Activated CD4-positive, alpha-beta T cell treated with anti-CD3 and anti-CD28 coated beads for 48 hours (primary cell): ENCODE results near the gene PMPCA.

Experiments used
- DNase-seq: peaks from one replicate; pipeline ENCODE4 v3.0.0-alpha.2; 2020

PMPCA gene

GRCh38 chr9:136374183-136374575 lies 36.3 kb upstream of the PMPCA start:
- DNase-seq = no peak

DNA sequence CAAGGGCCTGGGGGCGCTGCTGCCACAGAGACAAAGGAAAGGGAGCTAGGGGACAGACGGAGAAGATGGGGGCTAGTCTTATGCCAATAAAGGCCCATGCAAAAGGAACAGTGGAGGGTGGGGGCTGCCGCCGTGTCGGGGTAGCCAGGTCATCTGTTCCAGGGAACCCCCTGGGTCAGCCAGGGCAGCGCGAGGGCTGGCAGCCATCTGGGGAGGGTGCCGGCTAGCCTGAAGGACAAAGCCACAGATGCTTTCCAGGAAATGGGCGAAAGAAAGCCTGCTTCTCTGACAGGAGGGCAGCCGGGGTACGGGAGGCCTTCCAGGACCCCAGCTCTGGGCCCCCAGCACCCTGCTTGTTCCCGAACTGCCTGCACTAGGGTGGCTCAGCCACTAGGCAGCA lies 35.4 kb upstream of the PMPCA start:
- no peak for DNase-seq

DNA sequence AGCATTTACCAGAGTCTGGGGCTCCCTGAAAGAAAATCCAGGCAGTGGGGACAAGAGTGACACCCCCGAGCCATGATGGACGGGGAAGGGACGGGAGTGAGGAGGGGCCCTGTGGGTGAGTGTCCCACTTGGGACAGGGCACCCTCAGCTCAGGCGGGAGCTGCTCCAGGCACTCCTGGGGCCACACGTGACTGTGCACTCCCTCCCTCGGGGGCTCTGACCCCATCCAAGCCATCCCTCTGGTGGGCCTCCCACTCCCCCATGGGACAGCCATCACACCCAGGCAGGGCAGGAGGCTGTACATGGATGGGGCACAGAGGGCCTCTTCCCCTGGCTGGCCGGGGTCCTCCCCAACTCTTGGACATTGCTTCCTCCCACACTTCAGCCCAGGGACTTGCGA lies 34.0 kb upstream of the PMPCA start:
- DNase-seq = no peak

- no peak for DNase-seq
These were observed 32.9 kb upstream of the PMPCA start for GRCh38 chr9:136377341-136378169.

DNA sequence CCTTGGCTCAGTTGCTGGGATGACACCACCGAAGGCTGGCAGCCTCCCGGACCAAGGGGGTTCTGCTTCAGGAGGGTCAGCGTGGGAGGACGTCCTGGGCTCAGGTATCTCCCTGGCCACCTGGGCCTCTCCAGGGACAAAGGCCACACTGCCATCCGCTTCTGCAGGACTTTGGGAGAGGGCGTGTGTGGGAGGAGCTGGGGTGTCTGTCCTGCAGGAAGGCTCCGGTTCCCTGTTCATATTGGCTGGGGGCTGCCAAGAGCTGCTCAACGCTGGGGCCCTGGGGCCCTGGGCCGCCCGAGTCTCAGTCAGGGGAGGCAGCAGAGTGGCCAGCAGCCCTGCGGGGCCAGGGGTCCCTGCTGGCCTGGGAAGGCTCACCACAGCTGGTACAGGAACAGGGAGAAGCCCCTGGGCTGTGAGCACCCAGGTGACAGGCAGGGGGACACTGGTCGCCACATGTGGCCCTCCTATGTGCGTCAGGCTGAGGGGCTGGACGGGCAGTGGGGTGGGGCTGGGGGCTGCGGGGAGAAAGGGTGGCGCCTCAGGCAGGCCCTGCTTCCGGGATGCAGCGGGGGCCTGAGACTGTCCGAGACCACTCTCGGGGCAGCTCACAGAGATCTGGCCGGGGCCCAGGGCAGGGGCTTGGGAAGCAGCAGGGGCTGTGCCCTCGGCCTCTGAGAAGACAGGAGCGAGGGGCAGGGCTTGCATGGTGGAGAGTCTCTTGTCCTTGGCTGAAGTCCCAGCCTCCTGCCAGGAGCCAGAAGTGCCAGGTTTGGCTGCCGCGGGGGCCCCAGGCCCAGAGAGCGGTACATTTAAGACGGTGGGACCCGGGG lies 32.1 kb upstream of the PMPCA start:
- no peak for DNase-seq

DNA sequence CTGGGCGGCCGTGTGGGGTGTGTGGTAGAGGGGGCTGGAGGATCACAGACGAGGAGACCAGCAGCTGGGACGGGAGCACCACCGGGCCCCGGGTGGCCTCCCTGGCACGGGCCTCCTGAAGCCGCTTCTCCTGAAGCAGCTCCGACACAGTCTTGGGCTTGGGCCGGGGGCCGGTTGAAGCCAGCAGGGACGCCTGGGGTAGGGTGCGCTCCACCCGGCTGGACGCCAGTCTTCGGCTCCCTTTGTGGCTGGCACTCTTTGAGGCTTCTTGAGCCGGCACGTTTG lies 31.5 kb upstream of the PMPCA start:
- DNase-seq = no peak

GRCh38 chr9:136379401-136379800 lies 31.1 kb upstream of the PMPCA start:
- no peak for DNase-seq

GRCh38 chr9:136379891-136380290 lies 30.6 kb upstream of the PMPCA start:
- no peak for DNase-seq

GRCh38 chr9:136380381-136380780 lies 30.1 kb upstream of the PMPCA start:
- DNase-seq = no peak

- DNase-seq = no peak
These were observed 29.1 kb upstream of the PMPCA start for GRCh38 chr9:136381311-136381710.

- no peak for DNase-seq
These were observed 28.4 kb upstream of the PMPCA start for GRCh38 chr9:136381966-136382513.

GRCh38 chr9:136383436-136383835 lies 27.0 kb upstream of the PMPCA start:
- no peak for DNase-seq

DNA sequence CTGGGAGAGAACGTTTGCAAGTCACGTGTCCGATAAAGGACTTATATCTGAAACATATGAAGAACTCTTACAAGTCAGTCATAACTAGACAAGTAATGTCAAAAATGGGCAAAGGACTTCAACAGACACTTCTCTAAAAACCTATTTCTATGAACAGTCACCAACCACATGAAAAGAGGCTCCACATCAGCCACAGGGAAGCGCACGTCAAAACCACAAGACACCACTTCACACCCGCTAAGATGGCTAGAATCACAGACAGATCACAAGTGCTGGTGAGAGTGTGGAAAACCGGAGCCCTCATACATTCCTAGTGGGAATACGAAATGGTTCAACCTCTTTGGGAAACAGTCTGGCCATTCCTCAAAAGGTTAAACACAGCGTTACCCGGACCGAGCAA lies 25.4 kb upstream of the PMPCA start:
- DNase-seq = peak; percentile 56

- DNase-seq = no peak
These were observed 24.4 kb upstream of the PMPCA start for GRCh38 chr9:136386018-136386417.

DNA sequence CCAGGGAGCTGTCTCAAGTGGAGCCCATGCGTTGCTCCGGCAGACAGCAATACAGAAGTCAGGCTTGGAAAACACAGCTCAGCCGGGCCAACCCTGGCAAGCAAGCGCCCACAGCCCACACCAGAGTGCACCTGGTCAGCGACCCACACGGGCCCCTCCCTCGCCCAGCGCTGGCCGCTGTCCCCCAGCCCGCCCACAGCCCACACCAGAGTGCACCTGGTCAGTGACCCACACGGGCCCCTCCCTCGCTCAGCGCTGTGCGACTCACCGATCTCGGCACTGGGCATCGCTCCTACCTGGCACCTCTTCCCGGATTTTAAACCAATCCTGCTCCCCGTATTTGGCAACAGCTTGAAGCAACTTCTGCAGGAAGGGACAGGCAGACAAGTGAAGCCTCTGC lies 23.2 kb upstream of the PMPCA start:
- DNase-seq = no peak

DNA sequence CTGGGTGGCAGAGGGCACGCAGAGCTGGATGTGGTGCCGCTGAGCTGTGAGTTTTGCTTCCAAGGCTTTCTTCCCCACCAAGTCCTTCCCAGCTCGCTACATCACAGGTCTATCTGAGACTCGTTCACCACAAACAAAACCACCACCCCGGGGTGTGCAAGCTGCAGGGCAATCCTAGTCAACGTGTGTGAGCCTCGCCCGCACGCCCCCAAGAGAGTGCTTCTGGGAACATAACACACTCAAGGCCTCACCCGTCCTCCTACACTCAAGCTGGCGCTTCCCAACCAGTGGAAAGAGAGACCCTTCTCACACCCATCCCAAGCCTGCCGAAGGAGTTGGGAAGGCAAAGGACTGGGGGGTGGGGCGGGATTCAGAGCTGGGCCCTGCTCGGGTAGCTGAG lies 21.1 kb upstream of the PMPCA start:
- DNase-seq = no peak

DNA sequence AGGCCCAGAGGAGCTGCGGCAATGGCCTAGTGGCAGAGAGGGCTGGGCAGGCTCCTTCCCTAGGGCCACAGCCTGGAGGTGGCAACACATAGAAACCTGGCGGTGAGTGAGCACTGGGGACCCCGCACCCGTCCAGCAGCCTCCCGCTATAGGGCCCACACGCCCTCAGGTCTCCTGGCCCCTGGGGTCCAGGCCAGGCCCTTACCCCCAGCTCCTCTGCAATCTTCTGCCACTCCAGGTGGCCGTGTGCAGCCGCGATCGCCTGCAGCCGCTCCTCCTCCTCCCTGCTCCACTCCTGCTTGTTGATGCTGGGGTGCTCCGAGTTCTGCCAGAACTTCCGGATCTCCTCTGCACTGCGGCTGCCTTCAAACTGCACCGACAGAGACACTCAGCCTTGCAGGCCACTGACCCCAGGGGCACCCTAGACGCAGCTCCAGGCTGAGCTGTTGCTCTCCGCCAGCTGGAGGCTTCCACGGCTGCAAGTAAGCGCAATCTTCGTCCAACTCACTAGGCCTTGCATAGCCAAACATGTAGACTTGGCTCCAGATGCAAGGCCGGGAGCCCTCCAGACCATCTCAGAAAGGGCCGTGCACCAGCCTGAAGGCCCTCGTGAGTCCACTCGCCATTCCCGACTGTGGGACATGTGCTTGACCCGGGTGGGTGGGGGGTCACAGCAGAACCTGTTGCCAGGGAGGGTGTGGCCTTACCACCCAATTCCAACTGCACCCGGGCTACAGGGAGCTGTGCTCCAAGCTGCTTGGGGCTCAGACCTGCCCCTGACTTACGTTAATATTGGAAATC lies 18.5 kb upstream of the PMPCA start:
- DNase-seq = no peak

DNA sequence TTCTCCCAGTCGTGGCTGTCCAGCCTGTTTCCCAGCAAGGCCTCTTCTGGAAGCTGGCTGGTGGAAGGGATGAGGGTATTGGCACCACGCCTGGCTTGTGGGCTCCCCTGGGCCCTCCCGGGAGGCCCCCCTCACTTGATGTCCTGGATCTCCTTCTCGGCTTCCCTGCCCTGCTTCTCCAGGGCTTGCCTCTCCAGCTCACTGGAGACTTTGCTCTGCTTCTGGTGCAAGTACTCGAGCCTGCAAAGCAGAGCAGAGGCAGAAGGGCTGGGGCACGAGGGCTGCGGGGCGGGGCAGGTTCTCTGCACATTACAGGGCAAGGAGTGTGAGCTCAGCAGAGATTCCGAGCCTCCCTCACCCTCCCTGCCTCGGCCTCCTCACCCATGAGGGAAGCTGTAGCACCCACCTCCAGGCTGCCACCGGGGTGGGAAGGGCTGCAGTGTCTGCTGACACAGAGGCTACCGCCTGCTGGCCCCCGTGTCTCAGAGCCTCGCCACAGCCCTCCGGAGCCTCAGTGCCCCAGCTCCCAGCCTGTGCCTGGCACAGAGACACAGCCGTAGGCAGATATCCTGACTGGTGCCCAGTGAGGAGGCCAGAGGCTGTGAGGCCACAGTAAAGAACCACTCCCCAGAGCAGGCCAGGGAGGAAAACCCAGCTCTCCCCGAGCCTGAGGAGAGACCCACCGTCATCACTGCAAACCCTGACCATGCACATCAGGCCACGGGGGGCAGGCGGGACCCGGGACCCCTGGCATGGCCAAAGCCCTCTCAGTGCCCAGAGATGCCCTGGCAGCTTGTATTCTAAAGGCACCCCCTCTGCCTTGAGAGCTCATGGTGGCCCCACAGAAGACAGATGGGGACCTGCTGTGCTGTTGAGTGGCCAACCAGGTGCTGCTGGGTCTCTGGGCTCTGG lies 17.7 kb upstream of the PMPCA start:
- no peak for DNase-seq

DNA sequence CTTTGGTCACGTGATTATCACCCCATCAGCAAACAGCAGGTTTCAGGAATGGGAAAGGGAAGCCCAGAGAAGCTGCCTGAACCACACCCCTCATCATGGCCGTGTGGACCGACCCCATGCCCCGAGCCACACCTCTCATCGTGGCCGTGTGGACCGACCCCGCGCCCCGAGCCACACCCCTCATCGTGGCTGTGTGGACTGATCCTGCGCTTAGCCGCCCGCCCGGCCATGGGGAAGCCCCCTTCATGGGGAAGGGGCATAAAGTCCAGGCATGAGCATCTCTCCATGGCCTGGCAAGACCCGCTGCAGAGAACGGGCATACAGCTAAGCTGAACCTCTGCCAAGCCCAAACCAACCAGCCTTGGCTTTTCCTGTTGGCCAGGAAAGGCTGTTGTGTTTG lies 16.9 kb upstream of the PMPCA start:
- DNase-seq = no peak

- no peak for DNase-seq
These were observed 16.0 kb upstream of the PMPCA start for GRCh38 chr9:136394312-136395019.

- no peak for DNase-seq
These were observed 15.5 kb upstream of the PMPCA start for GRCh38 chr9:136395020-136395340.
